ENCODE data around the gene INSYN2B.
"Not testable (repeated sequence)": the region's sequence is repeated elsewhere in the genome, so short reads cannot be mapped to it uniquely, and the experiment has no call there.

The INSYN2B gene

DNA sequence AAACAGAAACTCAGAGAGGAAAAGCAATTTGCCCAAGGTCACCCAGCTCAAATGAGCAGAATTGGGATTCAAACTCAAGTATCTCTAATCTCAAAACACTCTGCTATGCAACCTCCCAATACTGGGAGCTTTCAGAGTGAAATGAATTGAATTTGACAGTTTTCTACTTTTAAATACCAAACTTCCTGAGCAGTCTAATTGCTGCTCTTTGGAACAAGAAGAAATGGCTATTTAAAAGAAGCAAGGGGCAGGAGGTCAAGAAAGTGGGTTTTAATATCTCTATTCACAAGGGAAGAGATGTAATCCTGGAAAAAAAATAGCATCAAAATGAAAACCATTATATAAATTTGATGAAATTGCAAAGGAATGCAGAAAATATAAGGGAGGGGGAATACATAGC, 142.6 kb downstream of the INSYN2B start:
- DNase-seq (ENCODE audit: low read depth in 1 of 2, low spot score in 1 of 2): no peak
- no peak overlapping the region for H3K27ac ChIP-seq (replicated peaks)
- H3K27me3 ChIP-seq (ENCODE audit: insufficient read depth, poor library complexity, severe bottlenecking): no peaks in the 10 kb centered on the region
- H3K4me3 ChIP-seq (replicated peaks; ENCODE audit: insufficient read depth, low read length): no peak overlapping the region
- TF ChIP-seq POLR2AphosphoS5 (IDR thresholded peaks at IDR 0.05; ENCODE audit: low read depth) (no peak), SPI1 (IDR thresholded peaks at IDR 0.05; ENCODE audit: borderline replicate concordance, low read depth) (no peak), GABPA (IDR thresholded peaks at IDR 0.05; ENCODE audit: low read depth) (no peak)
- TF ChIP-seq, protein P1, sequence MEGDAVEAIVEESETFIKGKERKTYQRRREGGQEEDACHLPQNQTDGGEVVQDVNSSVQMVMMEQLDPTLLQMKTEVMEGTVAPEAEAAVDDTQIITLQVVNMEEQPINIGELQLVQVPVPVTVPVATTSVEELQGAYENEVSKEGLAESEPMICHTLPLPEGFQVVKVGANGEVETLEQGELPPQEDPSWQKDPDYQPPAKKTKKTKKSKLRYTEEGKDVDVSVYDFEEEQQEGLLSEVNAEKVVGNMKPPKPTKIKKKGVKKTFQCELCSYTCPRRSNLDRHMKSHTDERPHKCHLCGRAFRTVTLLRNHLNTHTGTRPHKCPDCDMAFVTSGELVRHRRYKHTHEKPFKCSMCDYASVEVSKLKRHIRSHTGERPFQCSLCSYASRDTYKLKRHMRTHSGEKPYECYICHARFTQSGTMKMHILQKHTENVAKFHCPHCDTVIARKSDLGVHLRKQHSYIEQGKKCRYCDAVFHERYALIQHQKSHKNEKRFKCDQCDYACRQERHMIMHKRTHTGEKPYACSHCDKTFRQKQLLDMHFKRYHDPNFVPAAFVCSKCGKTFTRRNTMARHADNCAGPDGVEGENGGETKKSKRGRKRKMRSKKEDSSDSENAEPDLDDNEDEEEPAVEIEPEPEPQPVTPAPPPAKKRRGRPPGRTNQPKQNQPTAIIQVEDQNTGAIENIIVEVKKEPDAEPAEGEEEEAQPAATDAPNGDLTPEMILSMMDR (IDR thresholded peaks at IDR 0.05; ENCODE audit: insufficient read depth, low read length): no peak
- TF ChIP-seq, protein P2, sequence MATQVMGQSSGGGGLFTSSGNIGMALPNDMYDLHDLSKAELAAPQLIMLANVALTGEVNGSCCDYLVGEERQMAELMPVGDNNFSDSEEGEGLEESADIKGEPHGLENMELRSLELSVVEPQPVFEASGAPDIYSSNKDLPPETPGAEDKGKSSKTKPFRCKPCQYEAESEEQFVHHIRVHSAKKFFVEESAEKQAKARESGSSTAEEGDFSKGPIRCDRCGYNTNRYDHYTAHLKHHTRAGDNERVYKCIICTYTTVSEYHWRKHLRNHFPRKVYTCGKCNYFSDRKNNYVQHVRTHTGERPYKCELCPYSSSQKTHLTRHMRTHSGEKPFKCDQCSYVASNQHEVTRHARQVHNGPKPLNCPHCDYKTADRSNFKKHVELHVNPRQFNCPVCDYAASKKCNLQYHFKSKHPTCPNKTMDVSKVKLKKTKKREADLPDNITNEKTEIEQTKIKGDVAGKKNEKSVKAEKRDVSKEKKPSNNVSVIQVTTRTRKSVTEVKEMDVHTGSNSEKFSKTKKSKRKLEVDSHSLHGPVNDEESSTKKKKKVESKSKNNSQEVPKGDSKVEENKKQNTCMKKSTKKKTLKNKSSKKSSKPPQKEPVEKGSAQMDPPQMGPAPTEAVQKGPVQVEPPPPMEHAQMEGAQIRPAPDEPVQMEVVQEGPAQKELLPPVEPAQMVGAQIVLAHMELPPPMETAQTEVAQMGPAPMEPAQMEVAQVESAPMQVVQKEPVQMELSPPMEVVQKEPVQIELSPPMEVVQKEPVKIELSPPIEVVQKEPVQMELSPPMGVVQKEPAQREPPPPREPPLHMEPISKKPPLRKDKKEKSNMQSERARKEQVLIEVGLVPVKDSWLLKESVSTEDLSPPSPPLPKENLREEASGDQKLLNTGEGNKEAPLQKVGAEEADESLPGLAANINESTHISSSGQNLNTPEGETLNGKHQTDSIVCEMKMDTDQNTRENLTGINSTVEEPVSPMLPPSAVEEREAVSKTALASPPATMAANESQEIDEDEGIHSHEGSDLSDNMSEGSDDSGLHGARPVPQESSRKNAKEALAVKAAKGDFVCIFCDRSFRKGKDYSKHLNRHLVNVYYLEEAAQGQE (IDR thresholded peaks at IDR 0.05; ENCODE audit: insufficient replicate concordance, low read depth): no peak

DNA sequence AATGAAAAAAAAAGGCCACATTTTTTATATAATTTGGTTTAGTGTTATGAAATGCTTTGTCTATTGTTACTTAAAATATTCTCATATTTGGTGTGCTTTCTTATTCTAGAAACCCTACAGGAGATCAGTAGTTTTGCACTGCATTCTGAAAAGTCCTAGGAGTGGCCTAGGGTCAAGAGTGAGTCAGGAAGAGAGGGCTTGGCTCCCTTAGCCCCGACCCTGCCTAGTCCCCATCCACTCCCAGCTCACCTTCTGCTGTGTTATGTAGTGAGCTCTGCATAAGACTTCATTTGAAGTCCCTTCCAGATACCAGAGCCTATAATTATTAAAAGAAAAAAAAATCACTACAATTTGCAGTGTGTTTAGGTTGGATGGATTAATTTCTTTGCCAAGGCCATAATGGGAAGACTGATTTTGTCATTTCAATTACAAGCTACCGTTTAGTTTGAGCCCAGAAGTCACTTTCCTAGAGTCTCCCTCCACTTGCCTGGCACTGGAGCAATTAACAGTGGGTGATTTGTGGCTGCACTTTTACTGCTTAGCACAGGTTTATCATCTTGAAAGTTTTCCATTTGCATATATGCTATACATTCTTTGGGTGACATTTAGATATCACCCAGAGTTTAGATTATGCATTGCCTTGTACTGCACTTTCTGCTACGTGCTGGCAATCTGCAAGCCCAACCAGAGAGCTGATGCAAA, 143.3 kb downstream of the INSYN2B start:
- Histone ChIP-seq H3K4me3 (replicated peaks; ENCODE audit: insufficient read depth, low read length) (no peak overlapping the region), H3K27me3 (ENCODE audit: insufficient read depth, poor library complexity, severe bottlenecking) (no peaks in the 10 kb centered on the region), H3K27ac (replicated peaks) (no peak overlapping the region; the same call in 1 of the 2 replicates)
- DNase-seq (ENCODE audit: low read depth in 1 of 2, low spot score in 1 of 2): no peak
- TF ChIP-seq, protein P2 (IDR thresholded peaks at IDR 0.05; ENCODE audit: insufficient replicate concordance, low read depth): no peak
- TF ChIP-seq SPI1 (IDR thresholded peaks at IDR 0.05; ENCODE audit: borderline replicate concordance, low read depth) (no peak), POLR2AphosphoS5 (IDR thresholded peaks at IDR 0.05; ENCODE audit: low read depth) (no peak), GABPA (IDR thresholded peaks at IDR 0.05; ENCODE audit: low read depth) (no peak)
- TF ChIP-seq, protein P1 (IDR thresholded peaks at IDR 0.05; ENCODE audit: insufficient read depth, low read length): no peak

DNA sequence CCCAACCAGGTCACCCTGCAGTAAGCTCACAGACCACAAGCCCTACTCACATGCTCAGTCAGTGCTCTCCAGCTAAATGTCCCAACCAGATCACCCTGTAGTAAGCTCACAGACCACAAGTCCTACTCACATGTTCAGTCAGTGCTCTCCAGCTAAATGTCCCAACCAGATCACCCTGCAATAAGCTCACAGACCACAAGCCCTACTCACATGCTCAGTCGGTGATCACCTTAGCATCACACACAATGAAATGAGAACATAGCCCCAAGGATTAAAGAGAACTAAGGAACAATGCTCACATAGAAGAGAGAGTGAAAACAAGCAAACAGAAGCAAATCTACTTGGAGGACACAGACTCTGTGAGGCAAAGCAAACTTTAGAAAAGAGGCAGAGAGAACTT, 145.8 kb downstream of the INSYN2B start:
- peak; percentile 69 to 81 for DNase-seq (ENCODE audit: low read depth in 1 of 2, low spot score in 1 of 2)
- H3K27me3 ChIP-seq (ENCODE audit: insufficient read depth, poor library complexity, severe bottlenecking); H3K4me3 ChIP-seq (replicated peaks; ENCODE audit: insufficient read depth, low read length): not testable (repeated sequence)
- peak overlapping the region; percentile 67 for H3K27ac ChIP-seq (replicated peaks)

DNA sequence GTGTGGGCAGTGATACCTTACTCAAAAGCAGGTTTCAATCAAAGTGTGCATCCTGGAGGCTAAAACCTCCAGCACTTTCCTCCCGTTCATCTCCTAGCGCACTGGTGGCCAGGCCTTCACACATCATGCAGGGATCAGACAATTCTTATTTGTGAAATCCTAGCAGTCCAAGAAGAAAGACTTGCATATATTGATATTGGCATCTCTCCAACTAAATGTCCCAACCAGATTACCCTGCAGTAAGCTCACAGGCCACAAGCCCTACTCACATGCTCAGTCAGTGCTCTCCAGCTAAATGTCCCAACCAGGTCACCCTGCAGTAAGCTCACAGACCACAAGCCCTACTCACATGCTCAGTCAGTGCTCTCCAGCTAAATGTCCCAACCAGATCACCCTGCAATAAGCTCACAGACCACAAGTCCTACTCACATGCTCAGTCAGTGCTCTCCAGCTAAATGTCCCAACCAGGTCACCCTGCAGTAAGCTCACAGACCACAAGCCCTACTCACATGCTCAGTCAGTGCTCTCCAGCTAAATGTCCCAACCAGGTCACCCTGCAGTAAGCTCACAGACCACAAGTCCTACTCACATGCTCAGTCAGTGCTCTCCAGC, 146.5 kb downstream of the INSYN2B start:
- not testable (repeated sequence) for H3K4me3 ChIP-seq (replicated peaks; ENCODE audit: insufficient read depth, low read length); H3K27me3 ChIP-seq (ENCODE audit: insufficient read depth, poor library complexity, severe bottlenecking)
- H3K27ac ChIP-seq (replicated peaks): peak overlapping the region; percentile 45
- DNase-seq (ENCODE audit: low read depth in 1 of 2, low spot score in 1 of 2): peak; percentile 66 to 79
- peak; percentile 24; the same call in 1 of the 2 replicates for TF ChIP-seq POLR2AphosphoS5 (IDR thresholded peaks at IDR 0.05; ENCODE audit: low read depth)
- TF ChIP-seq, protein P2 (IDR thresholded peaks at IDR 0.05; ENCODE audit: insufficient replicate concordance, low read depth): peak; percentile 48

Data from HL-60 (cell line).